ENCODE results near the gene ACKR2. TPM values are rescaled to one million over a fixed set of nuclear protein-coding genes. Genes with fewer than 3 reads are reported as not detected.

The ACKR2 gene
- total and polyA plus RNA-seq, 7 donors: 0.04 to 1.6 (median 0.79) TPM

- WGBS, 3 donors: 73 to 82% (median 74%) methylated on average over 5 of the region's 5 CpGs
These were observed 59.6 kb downstream of the ACKR2 start for GRCh38 chr3:42868841-42869240.

GRCh38 chr3:42871592-42872196 lies 62.4 kb downstream of the ACKR2 start:
- no peak overlapping the region for H3K27ac ChIP-seq
- ATAC-seq (peak in 1 of 4 donors; percentile 15), DNase-seq (no peak)
- TF ChIP-seq CTCF (IDR thresholded peaks at IDR 0.05): no peak
- intact Hi-C loops (cut with DNase I): loop anchor here in 1 of 2 donors (2.0 kb wide), 1 partner anchor 25 kb away; no protein-coding TSS in a partner anchor
- no peak overlapping the region for H3K4me3 ChIP-seq
- no peaks in the 10 kb centered on the region for H3K9me3 ChIP-seq
- no peaks in the 10 kb centered on the region for H3K36me3 ChIP-seq (ENCODE audit: insufficient read depth in 1 of 2, low read depth in 1 of 2)
- no peaks in the 10 kb centered on the region for H3K4me1 ChIP-seq
- WGBS, 3 donors: 21 to 32% (median 24%) methylated on average over 5 of the region's 5 CpGs
- H3K27me3 ChIP-seq (ENCODE audit: insufficient read depth in 3 of 3, low read length in 2 of 3): peaks cover 0 to 2% (median 0%) of the 10 kb centered on the region in 3 donors

More at GRCh38 chr3:42868841-42869240, 59.6 kb downstream of the ACKR2 start:
- Histone ChIP-seq H3K36me3 (ENCODE audit: insufficient read depth in 1 of 2, low read depth in 1 of 2) (no peaks in the 10 kb centered on the region), H3K4me1 (no peaks in the 10 kb centered on the region), H3K27me3 (ENCODE audit: insufficient read depth in 3 of 3, low read length in 2 of 3) (peaks cover 0 to 2% (median 0%) of the 10 kb centered on the region in 3 donors), H3K27ac (no peak overlapping the region), H3K9me3 (no peaks in the 10 kb centered on the region), H3K4me3 (no peak overlapping the region)
- DNase-seq (no peak), ATAC-seq (no peak)
- intact Hi-C loops (cut with DNase I): no loop called here
- TF ChIP-seq CTCF (IDR thresholded peaks at IDR 0.05): no peak

- no peaks in the 10 kb centered on the region for H3K36me3 ChIP-seq (ENCODE audit: insufficient read depth in 1 of 2, low read depth in 1 of 2)
These were observed 63.5 kb downstream of the ACKR2 start for GRCh38 chr3:42872718-42873117.

GRCh38 chr3:42873221-42873982 lies 64.2 kb downstream of the ACKR2 start:
- no peak overlapping the region for H3K4me3 ChIP-seq
- TF ChIP-seq CTCF (IDR thresholded peaks at IDR 0.05): no peak
- no peaks in the 10 kb centered on the region for H3K4me1 ChIP-seq
- ATAC-seq: no peak
- H3K27ac ChIP-seq: no peak overlapping the region
- intact Hi-C loops (cut with DNase I): loop anchor here in 1 of 2 donors (2.0 kb wide), 1 partner anchor 27 kb away; no protein-coding TSS in a partner anchor
- 77 to 82% (median 77%) methylated on average over 9 of the region's 9 CpGs for WGBS, 3 donors
- H3K9me3 ChIP-seq: no peaks in the 10 kb centered on the region
- no peak for DNase-seq
- H3K27me3 ChIP-seq (ENCODE audit: insufficient read depth in 3 of 3, low read length in 2 of 3): peaks cover 0 to 2% (median 0%) of the 10 kb centered on the region in 3 donors
- no peaks in the 10 kb centered on the region for H3K36me3 ChIP-seq (ENCODE audit: insufficient read depth in 1 of 2, low read depth in 1 of 2)

More at GRCh38 chr3:42872718-42873117, 63.5 kb downstream of the ACKR2 start:
- DNase-seq (peak in 1 of 2 donors; percentile 26), ATAC-seq (no peak)
- H3K4me3 ChIP-seq: no peak overlapping the region
- H3K4me1 ChIP-seq: no peaks in the 10 kb centered on the region
- intact Hi-C loops (cut with DNase I): loop anchor here in 1 of 2 donors (2.0 kb wide), 1 partner anchor 26 kb away; no protein-coding TSS in a partner anchor
- WGBS, 3 donors: 79 to 89% (median 79%) methylated on average over 1 of the region's 1 CpG
- TF ChIP-seq CTCF (IDR thresholded peaks at IDR 0.05): no peak
- H3K27ac ChIP-seq: no peak overlapping the region
- H3K9me3 ChIP-seq: no peaks in the 10 kb centered on the region
- peaks cover 0 to 2% (median 0%) of the 10 kb centered on the region in 3 donors for H3K27me3 ChIP-seq (ENCODE audit: insufficient read depth in 3 of 3, low read length in 2 of 3)

All from psoas muscle (tissue), 8 donors.